ENCODE measurements around the gene SV2B. TPM values are rescaled to one million over a fixed set of nuclear protein-coding genes. Genes with fewer than 3 reads are reported as not detected.

The SV2B gene
- total RNA-seq, 1 experiment from 2014 or later: not detected

GRCh38 chr15:91183596-91183995, 83.5 kb downstream of the SV2B start:
- H2AK5ac ChIP-seq (ENCODE audit: insufficient read length, low read length): no peak overlapping the region
- no peaks in the 10 kb centered on the region for H3K9me3 Mint-ChIP-seq
- no peak overlapping the region for H3K9ac ChIP-seq (ENCODE audit: extremely low read depth, insufficient read length, low read length)
- no peak overlapping the region for H3K56ac ChIP-seq (ENCODE audit: insufficient read length, low read depth, low read length)
- H2BK120ac ChIP-seq (ENCODE audit: low read depth, low read length, poor library complexity, severe bottlenecking): no peak overlapping the region
- H3K4me1 ChIP-seq (ENCODE audit: insufficient read depth, low read length): no peaks in the 10 kb centered on the region
- no peaks in the 10 kb centered on the region for H3K4me1 Mint-ChIP-seq
- no peak overlapping the region for H2BK20ac ChIP-seq (ENCODE audit: low read depth, low read length, poor library complexity, severe bottlenecking)
- H3K27me3 Mint-ChIP-seq (ENCODE audit: low read depth): peaks cover 12% of the 10 kb centered on the region
- no peaks in the 10 kb centered on the region for H3K79me1 ChIP-seq (ENCODE audit: insufficient read depth, low read depth, low read length, poor library complexity, severe bottlenecking)
- H3K4ac ChIP-seq (ENCODE audit: low read depth, low read length): no peak overlapping the region
- no peak overlapping the region for H3K27ac ChIP-seq (ENCODE audit: insufficient read length, low read depth, low read length)
- H3K27ac Mint-ChIP-seq: no peak overlapping the region
- H3K9me3 ChIP-seq (ENCODE audit: control insufficient read depth, low read depth, low read length): no peaks in the 10 kb centered on the region
- no peak for DNase-seq
- H2BK15ac ChIP-seq (ENCODE audit: low read depth, low read length): no peak overlapping the region
- no peak overlapping the region for H3K18ac ChIP-seq (ENCODE audit: insufficient read length, low read depth, low read length)
- no peak overlapping the region for H3K14ac ChIP-seq (ENCODE audit: insufficient read depth, low read length)
- no peak overlapping the region for H4K5ac ChIP-seq (ENCODE audit: insufficient read length, low read depth, low read length)
- no peak overlapping the region for H3T11ph ChIP-seq (ENCODE audit: low read length)
- H3K36me3 Mint-ChIP-seq (ENCODE audit: insufficient read depth in 1 of 3, low read depth in 3 of 3): no peaks in the 10 kb centered on the region
- H4K20me1 ChIP-seq (ENCODE audit: control insufficient read depth, insufficient read depth, insufficient read length): no peaks in the 10 kb centered on the region
- no peak overlapping the region for H3K4me3 Mint-ChIP-seq
- no peak overlapping the region for H3K4me2 ChIP-seq (ENCODE audit: insufficient read depth, insufficient read length, low read length)
- no peak overlapping the region for H2BK12ac ChIP-seq (ENCODE audit: insufficient read length, low read depth, low read length)
- no peak overlapping the region for H4K91ac ChIP-seq (ENCODE audit: insufficient read length, low read depth, low read length)
- H2AFZ ChIP-seq (ENCODE audit: low read length): no peak overlapping the region
- no peaks in the 10 kb centered on the region for H3K27me3 ChIP-seq (ENCODE audit: insufficient read depth, low read length)
- H2BK5ac ChIP-seq (ENCODE audit: insufficient read length, low read length): no peak overlapping the region
- H3K79me2 ChIP-seq (ENCODE audit: insufficient read depth, low read length): no peaks in the 10 kb centered on the region
- H3K23ac ChIP-seq (ENCODE audit: insufficient read length, low read depth, low read length): no peak overlapping the region
- no CpG with 5 or more reads among the region's 6 CpGs for WGBS (ENCODE audit: extremely low coverage, insufficient read length, low lambda C conversion rate)
- TF ChIP-seq, protein P1, sequence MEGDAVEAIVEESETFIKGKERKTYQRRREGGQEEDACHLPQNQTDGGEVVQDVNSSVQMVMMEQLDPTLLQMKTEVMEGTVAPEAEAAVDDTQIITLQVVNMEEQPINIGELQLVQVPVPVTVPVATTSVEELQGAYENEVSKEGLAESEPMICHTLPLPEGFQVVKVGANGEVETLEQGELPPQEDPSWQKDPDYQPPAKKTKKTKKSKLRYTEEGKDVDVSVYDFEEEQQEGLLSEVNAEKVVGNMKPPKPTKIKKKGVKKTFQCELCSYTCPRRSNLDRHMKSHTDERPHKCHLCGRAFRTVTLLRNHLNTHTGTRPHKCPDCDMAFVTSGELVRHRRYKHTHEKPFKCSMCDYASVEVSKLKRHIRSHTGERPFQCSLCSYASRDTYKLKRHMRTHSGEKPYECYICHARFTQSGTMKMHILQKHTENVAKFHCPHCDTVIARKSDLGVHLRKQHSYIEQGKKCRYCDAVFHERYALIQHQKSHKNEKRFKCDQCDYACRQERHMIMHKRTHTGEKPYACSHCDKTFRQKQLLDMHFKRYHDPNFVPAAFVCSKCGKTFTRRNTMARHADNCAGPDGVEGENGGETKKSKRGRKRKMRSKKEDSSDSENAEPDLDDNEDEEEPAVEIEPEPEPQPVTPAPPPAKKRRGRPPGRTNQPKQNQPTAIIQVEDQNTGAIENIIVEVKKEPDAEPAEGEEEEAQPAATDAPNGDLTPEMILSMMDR (conservative IDR thresholded peaks at IDR 0.05): no peak
- no peak overlapping the region for H4K8ac ChIP-seq (replicated peaks; ENCODE audit: insufficient read length, low read depth, low read length)
- H3K23me2 ChIP-seq (ENCODE audit: insufficient read length, low read depth, low read length, poor library complexity, severe bottlenecking): no peaks in the 10 kb centered on the region

Measured in H9 (cell line).